Peyer's patch (tissue), 4 donors: ENCODE results near the gene NANOGP8. TPM values are rescaled to one million over a fixed set of nuclear protein-coding genes. Genes with fewer than 3 reads are reported as not detected.

Source experiments
- DNase-seq, 3 donors: peaks; one replicate each; pipeline ENCODE4 v3.0.0-alpha.2; 2017 to 2019
- H3K27ac ChIP-seq, 4 donors: fragments of 200-600 bp; sonication (generic); one replicate each; pipeline ENCODE4 v1.5.1; 2016 to 2019
- H3K27me3 ChIP-seq, 2 donors: fragments of 200-600 bp; sonication (generic); one replicate each; pipeline ENCODE4 v1.5.1; 2019
- H3K36me3 ChIP-seq, 3 donors: fragments of 200-600 bp; sonication (generic); one replicate each; pipeline ENCODE4 v1.5.1; 2016 to 2019
- H3K4me1 ChIP-seq, 4 donors: fragments of 200-600 bp; sonication (generic); one replicate each; pipeline ENCODE4 v1.5.1; 2016 to 2019
- H3K4me3 ChIP-seq, 4 donors: fragments of 200-600 bp; sonication (generic); 1 replicate in 3 of 4; 2 replicates in 1 of 4; pipeline ENCODE4 v1.5.1; 2016 to 2019; ENCODE audit warnings: mild to moderate bottlenecking in 1 of 4
- H3K9me3 ChIP-seq, 4 donors: fragments of 200-600 bp; sonication (generic); one replicate each; pipeline ENCODE4 v1.5.1; 2016 to 2019; ENCODE audit warnings: mild to moderate bottlenecking in 1 of 4
- CTCF ChIP-seq, 6 experiments: fragments of 450-650 bp in 4 of 6; fragments of 200-600 bp in 2 of 6; sonication (generic) in 1 of 6; IDR thresholded peaks; one replicate each; pipeline ENCODE4 v1.5.1; 2017 to 2019; ENCODE audit warnings: antibody characterized with exemption in 6 of 6, mild to moderate bottlenecking in 3 of 6, moderate library complexity in 1 of 6
- POLR2A ChIP-seq, 2 donors: fragments of 450-650 bp; IDR thresholded peaks; one replicate each; pipeline ENCODE4 v1.5.1; 2017; ENCODE audit warnings: antibody characterized with exemption in 2 of 2, mild to moderate bottlenecking in 2 of 2, moderate library complexity in 2 of 2
- total RNA-seq, 4 donors: library from RNA; depleted of rRNA; stranded (reverse); fragments of >200 nt; gene quantifications; one replicate each; pipeline ENCODE4 v1.1.0, GENCODE V29; 2016

The NANOGP8 gene
- total RNA-seq, 4 donors from 2014 or later: 1.5 to 1.6 TPM; not detected in 2

- Histone ChIP-seq H3K36me3 (no peaks in the 10 kb centered on the region), H3K9me3 (no peaks in the 10 kb centered on the region), H3K27me3 (no peaks in the 10 kb centered on the region), H3K27ac (no peak overlapping the region), H3K4me3 (no peak overlapping the region), H3K4me1 (no peaks in the 10 kb centered on the region)
- TF ChIP-seq CTCF (IDR thresholded peaks at IDR 0.05) (no peak), POLR2A (IDR thresholded peaks at IDR 0.05) (no peak)
- no peak for DNase-seq
Measured at GRCh38 chr15:35043373-35044095, 41.6 kb downstream of the NANOGP8 start.

- H3K27me3 ChIP-seq: no peaks in the 10 kb centered on the region
- no peak overlapping the region for H3K27ac ChIP-seq
- no peaks in the 10 kb centered on the region for H3K36me3 ChIP-seq
- TF ChIP-seq CTCF (IDR thresholded peaks at IDR 0.05) (no peak), POLR2A (IDR thresholded peaks at IDR 0.05) (no peak)
- DNase-seq: no peak
- no peaks in the 10 kb centered on the region for H3K4me1 ChIP-seq
- H3K9me3 ChIP-seq: no peaks in the 10 kb centered on the region
- no peak overlapping the region for H3K4me3 ChIP-seq
Measured at GRCh38 chr15:35040339-35041255, 44.5 kb downstream of the NANOGP8 start.

GRCh38 chr15:35038626-35039451, 46.3 kb downstream of the NANOGP8 start:
- Histone ChIP-seq H3K9me3 (no peaks in the 10 kb centered on the region), H3K4me1 (no peaks in the 10 kb centered on the region), H3K4me3 (no peak overlapping the region), H3K36me3 (no peaks in the 10 kb centered on the region), H3K27ac (no peak overlapping the region), H3K27me3 (no peaks in the 10 kb centered on the region)
- DNase-seq: no peak
- TF ChIP-seq CTCF (IDR thresholded peaks at IDR 0.05): no peak
- no peak for TF ChIP-seq POLR2A (IDR thresholded peaks at IDR 0.05)

Other genes starting within 250 kb of the NANOGP8 start
- 10 to 100 TPM; 21.1 to 35.5 (median 28.1) TPM for gene AQR, start 115.6 kb downstream of the NANOGP8 start, total RNA-seq
- gene ZNF770, start 97.0 kb downstream of the NANOGP8 start, total RNA-seq: 10 to 100 TPM; 11.5 to 23.9 (median 16.5) TPM